KMS-11 (cell line): ENCODE measurements around the gene GAPDHS.

ENCODE experiments used
- H2AFZ ChIP-seq: fragments of 200-600 bp; sonication (generic); 2 replicates; pipeline ENCODE4 v1.6.1; 2016; ENCODE audit warnings: antibody characterized with exemption, mixed run types, low read depth
- H3K27ac ChIP-seq: fragments of 200-600 bp; sonication (generic); 2 replicates; pipeline ENCODE4 v1.6.1; 2016; ENCODE audit warnings: mild to moderate bottlenecking, mixed run types
- H3K27me3 ChIP-seq: fragments of 200-600 bp; sonication (generic); 2 replicates; pipeline ENCODE4 v1.6.1; 2017; ENCODE audit warnings: mild to moderate bottlenecking, low read depth, mixed run types, moderate library complexity; ENCODE audit not compliant: insufficient read depth
- H3K36me3 ChIP-seq: fragments of 200-600 bp; sonication (generic); 2 replicates; pipeline ENCODE4 v1.6.1; 2017; ENCODE audit warnings: mild to moderate bottlenecking, mixed run types; ENCODE audit not compliant: insufficient read depth
- H3K4me1 ChIP-seq: fragments of 200-600 bp; sonication (generic); 2 replicates; pipeline ENCODE4 v1.6.1; 2016; ENCODE audit warnings: mild to moderate bottlenecking, low read depth, mixed run types; ENCODE audit not compliant: poor library complexity, severe bottlenecking
- H3K4me2 ChIP-seq: fragments of 200-600 bp; sonication (generic); 2 replicates; pipeline ENCODE4 v1.7.0; 2016; ENCODE audit warnings: mild to moderate bottlenecking, mixed run types
- H3K4me3 ChIP-seq: fragments of 200-600 bp; sonication (generic); IDR thresholded peaks from 2 replicates; pipeline ENCODE4 v1.6.1; 2017; ENCODE audit warnings: low read depth, low read length, mixed read lengths; ENCODE audit not compliant: insufficient read depth
- H3K79me2 ChIP-seq: fragments of 200-600 bp; sonication (generic); 2 replicates; pipeline ENCODE4 v1.6.1; 2016; ENCODE audit warnings: low read depth, mixed run types; ENCODE audit not compliant: insufficient read depth
- H3K9ac ChIP-seq: fragments of 200-600 bp; sonication (generic); 2 replicates; pipeline ENCODE4 v1.6.1; 2016; ENCODE audit warnings: mild to moderate bottlenecking, mixed run types
- H4K20me1 ChIP-seq: fragments of 200-600 bp; sonication (generic); 2 replicates; pipeline ENCODE4 v1.6.1; 2016; ENCODE audit warnings: mild to moderate bottlenecking, mixed run types; ENCODE audit not compliant: insufficient read depth
- TF ChIP-seq, protein P1 (sequence below): fragments of 200-600 bp; sonication (generic); conservative IDR thresholded peaks from 2 replicates; pipeline ENCODE4 v1.6.1; 2017; ENCODE audit warnings: low read depth, mild to moderate bottlenecking, antibody characterized with exemption, low read length, moderate library complexity, mixed read lengths

Gene GAPDHS

DNA sequence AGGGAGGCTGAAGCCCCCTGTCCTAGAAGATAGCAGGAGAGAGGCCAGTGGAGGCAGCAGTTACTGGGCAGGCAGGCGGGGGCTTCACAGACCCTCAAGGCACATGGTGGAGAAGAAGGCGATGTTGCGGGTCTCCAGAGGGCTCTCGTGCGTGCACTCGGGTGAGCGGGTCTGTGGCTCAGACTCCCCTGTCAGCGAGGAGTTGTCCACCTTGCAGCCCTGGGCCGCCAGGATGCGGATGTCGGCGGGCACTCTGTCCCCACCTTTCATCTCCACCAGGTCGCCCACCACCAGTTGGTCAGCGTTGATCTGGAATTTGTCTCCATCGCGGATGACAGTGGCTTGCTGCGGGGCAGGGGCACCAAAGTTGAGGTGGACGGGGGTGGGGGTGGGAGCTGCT lies 27.0 kb downstream of the GAPDHS start:
- no peaks in the 10 kb centered on the region for H3K79me2 ChIP-seq
- H2AFZ ChIP-seq, result no peak overlapping the region
- H3K27me3 ChIP-seq, result peaks cover 53% of the 10 kb centered on the region
- TF ChIP-seq, protein P1, sequence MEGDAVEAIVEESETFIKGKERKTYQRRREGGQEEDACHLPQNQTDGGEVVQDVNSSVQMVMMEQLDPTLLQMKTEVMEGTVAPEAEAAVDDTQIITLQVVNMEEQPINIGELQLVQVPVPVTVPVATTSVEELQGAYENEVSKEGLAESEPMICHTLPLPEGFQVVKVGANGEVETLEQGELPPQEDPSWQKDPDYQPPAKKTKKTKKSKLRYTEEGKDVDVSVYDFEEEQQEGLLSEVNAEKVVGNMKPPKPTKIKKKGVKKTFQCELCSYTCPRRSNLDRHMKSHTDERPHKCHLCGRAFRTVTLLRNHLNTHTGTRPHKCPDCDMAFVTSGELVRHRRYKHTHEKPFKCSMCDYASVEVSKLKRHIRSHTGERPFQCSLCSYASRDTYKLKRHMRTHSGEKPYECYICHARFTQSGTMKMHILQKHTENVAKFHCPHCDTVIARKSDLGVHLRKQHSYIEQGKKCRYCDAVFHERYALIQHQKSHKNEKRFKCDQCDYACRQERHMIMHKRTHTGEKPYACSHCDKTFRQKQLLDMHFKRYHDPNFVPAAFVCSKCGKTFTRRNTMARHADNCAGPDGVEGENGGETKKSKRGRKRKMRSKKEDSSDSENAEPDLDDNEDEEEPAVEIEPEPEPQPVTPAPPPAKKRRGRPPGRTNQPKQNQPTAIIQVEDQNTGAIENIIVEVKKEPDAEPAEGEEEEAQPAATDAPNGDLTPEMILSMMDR, result no peak
- H3K27ac ChIP-seq, result no peak overlapping the region
- no peak overlapping the region for H3K4me3 ChIP-seq
- H3K4me1 ChIP-seq, result no peaks in the 10 kb centered on the region
- no peaks in the 10 kb centered on the region for H3K36me3 ChIP-seq
- H4K20me1 ChIP-seq, result no peaks in the 10 kb centered on the region
- no peak overlapping the region for H3K9ac ChIP-seq
- no peak overlapping the region for H3K4me2 ChIP-seq

DNA sequence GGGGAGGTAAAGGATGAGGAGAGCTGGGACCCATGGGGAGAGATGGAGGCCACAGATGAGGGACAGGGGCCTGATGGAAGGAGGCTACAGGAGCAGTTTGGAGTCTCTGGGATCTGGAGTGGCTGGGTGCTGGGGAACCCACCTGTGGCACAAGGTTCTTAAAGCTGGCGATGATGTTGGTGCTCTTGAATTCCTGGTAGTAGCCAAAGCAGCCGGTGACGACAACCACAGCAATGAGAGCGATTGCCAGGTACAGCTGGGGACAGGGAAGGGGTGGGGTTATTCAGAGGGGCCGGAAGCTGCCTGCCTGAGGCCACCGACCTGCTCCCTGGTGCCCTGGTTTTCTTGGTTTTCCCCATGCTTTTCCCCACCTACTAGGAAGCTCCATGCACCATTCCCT lies 27.4 kb downstream of the GAPDHS start:
- H3K79me2 ChIP-seq, result no peaks in the 10 kb centered on the region
- H3K4me2 ChIP-seq, result no peak overlapping the region
- no peaks in the 10 kb centered on the region for H4K20me1 ChIP-seq
- H3K36me3 ChIP-seq, result no peaks in the 10 kb centered on the region
- no peak overlapping the region for H3K9ac ChIP-seq
- H2AFZ ChIP-seq, result no peak overlapping the region
- H3K4me1 ChIP-seq, result no peaks in the 10 kb centered on the region
- no peak overlapping the region for H3K27ac ChIP-seq
- TF ChIP-seq, protein P1, result no peak
- no peak overlapping the region for H3K4me3 ChIP-seq
- peaks cover 56% of the 10 kb centered on the region for H3K27me3 ChIP-seq

DNA sequence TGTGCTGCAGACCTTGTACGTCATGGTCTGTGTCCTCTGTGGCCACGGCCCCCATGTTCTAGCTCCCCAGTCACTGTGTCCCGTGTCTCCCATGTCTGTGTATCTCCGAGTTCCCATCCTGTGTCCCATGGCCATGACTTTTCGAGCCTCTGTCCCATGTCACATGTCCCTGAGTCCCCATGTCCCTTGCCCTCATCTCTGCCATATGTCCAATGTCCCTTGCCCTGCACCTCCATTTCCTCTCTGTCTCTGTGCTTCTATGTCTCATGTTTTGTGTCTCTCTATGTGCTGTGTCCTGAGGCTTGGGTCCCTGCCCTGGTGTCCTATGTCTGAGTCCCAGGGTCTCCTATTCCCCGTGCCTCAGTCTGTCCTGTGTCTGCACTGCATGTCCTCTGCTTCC lies 28.2 kb downstream of the GAPDHS start:
- H2AFZ ChIP-seq, result no peak overlapping the region
- H3K4me2 ChIP-seq, result no peak overlapping the region
- H3K79me2 ChIP-seq, result no peaks in the 10 kb centered on the region
- H3K9ac ChIP-seq, result no peak overlapping the region
- H3K27me3 ChIP-seq, result peaks cover 60% of the 10 kb centered on the region
- no peaks in the 10 kb centered on the region for H3K36me3 ChIP-seq
- TF ChIP-seq, protein P1, result no peak
- H3K4me3 ChIP-seq, result no peak overlapping the region
- H3K4me1 ChIP-seq, result no peaks in the 10 kb centered on the region
- H3K27ac ChIP-seq, result no peak overlapping the region
- no peaks in the 10 kb centered on the region for H4K20me1 ChIP-seq

DNA sequence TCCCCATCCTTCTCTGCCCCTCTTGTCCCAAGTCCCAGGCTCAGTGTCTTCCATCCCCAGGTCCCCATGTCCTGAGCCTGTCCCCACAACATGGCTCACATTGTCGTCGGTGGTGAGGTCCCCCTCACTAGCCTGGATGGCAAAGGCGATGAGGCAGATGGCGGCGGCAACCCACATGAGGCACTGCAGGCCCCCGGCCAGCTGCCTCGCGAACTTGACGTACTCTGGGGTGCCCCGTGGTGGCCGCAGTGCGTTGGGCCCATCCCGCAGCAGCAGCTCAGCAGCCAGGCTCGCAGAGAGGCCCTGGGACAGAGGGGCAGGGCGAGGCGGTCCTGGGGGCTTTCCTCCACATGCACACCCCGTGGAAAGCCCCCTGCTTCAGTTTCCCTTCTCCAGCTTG lies 29.1 kb downstream of the GAPDHS start:
- no peak overlapping the region for H3K4me3 ChIP-seq
- no peak overlapping the region for H2AFZ ChIP-seq

More for the DNA sequence above, 29.1 kb downstream of the GAPDHS start:
- H3K36me3 ChIP-seq, result no peaks in the 10 kb centered on the region
- no peaks in the 10 kb centered on the region for H3K79me2 ChIP-seq
- H3K27me3 ChIP-seq, result peaks cover 66% of the 10 kb centered on the region
- H4K20me1 ChIP-seq, result no peaks in the 10 kb centered on the region
- no peak overlapping the region for H3K9ac ChIP-seq
- no peak overlapping the region for H3K27ac ChIP-seq
- TF ChIP-seq, protein P1, result no peak
- no peak overlapping the region for H3K4me2 ChIP-seq
- H3K4me1 ChIP-seq, result no peaks in the 10 kb centered on the region
